GM20431 (cell line): ENCODE data around the gene KRT82.

Experiments used
- in situ Hi-C: fragments of 300-500 bp; cut with MseI, MboI; formaldehyde crosslinking; loops from one replicate; pipeline ENCODE4 v1.15.0; 2020; ENCODE audit warnings: low sequenced_read_pairs; ENCODE audit not compliant: unreplicated experiment

KRT82 gene

DNA sequence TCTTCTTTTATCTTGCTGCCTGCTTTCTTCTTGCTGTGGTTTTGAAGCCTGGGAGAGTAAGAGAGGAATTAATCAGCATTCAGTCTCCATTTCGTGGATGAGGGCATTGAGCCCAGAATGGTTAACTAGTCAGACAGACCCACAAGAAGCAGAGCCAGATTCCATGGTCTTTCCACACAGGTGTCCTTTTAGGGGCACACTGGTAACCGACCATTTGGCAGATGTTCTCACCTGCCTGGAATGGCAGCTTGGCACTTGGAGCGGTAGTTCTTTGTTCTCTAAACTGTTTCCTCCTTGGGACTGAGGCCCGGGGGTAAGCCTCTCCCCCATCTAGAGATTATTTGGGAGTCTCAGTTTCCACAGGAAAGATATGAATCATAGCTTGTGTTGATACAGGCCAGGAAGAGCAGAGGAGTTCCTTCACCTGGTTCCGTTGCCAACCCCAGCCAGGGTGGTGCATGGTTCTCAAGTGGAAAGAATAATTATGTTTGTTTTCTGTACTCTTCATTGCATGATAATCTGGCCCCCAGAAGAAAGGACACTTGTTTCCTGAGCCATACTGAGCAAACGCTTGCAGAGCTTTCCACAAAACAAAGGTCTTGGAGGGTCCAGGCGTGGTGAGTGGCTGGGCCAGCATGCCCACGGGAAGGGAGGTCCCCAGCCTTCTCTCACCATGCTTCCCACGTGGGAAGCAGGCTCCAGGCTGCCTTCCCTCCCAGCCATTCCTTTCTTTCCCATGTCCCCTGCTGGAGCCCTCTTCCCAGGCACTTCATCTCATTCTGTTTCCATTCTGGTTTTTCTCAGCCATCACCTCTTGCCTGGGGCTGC, 30.1 kb upstream of the KRT82 start:
- in situ Hi-C loops, result no loop called here

DNA sequence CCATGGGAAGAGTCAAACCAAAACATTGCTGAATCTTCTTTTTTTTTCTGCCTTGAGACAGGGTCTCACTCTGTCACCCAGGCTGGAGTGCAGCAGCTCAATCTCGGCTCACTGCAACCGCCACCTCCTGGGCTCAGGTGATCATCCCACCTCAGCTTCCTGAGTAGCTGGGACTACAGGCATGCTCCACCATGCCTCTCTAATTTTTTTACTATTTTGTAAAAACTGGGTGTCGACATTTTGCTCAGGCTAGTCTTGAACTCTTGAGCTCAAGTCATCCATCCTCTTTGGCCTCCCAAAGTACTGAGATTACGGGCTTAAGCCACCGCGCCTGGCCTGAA, 29.5 kb upstream of the KRT82 start:
- in situ Hi-C loops, result no loop called here

DNA sequence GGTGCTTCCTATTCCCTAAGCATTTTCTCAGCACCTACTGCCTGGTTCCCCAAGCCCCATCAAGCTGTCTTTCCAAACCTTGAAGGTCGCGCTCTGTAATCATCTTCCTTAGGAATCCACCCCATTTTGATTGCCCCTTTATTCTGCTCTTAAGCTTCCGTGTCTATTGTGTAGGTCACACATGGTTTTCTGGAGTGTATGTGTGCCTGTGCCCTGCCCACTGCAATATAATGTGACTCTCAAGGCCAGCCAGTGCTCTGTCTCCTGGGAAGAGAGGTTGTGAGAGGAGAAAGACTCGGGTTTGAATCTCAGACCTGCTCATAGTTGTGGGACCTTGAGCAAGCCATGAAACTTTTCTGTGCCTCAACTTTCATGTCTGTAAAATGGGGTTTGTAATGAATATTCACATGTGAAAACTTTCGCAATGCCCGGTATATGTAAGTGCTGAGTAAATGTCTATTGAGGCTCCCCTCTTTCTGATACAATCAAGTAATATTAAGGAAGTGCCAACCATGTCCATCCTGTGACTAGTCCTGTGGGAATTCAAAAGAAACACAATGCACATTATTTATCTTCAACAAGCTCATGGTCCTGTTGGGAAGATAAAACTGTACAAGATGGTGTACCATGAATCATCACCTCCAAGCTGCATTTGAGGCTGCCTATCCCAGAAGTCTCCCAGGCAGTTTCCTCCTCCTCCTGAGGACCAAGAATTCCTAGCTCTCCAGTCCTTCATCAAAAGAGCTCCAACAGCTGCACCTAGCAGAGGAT, 28.8 kb upstream of the KRT82 start:
- in situ Hi-C loops, result no loop called here

DNA sequence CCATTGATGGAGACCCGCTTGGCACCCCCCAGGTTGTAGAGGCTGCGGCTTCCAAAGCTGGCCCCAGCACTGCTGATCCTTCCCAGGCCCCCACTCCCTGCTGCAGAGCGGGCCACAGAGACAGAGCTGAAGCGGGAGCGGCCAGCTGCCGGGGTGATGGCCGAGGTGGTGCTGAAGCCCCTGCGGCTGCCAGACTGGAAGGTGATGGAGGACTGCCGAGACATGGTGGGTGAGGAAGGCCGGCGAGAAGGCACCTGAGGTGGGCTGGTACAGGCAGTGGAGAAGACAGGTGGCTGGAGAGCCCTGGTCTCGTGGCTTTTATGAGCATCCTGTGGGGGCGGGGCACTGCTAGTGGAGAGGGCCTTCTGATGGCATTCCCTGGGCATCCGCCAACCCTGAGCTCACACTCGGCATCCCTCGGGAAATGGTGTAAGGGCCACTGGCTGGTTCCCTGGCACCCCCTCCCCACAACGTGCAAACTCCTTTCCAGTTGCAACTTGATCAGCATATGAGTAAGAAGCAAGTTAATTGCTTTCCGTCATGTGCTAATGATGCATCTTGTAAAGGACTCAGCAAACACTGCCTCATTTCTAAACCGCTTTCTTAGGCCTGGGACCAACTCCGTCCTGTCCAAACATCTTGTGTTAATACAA, 28.1 kb upstream of the KRT82 start, which contains the start of gene KRT75:
Gene KRT75, minus strand, starts transcription at position 291 of the 653 bp plus-strand sequence. Its CDS starts 67 bp downstream, at position 224.
- in situ Hi-C loops, result no loop called here

DNA sequence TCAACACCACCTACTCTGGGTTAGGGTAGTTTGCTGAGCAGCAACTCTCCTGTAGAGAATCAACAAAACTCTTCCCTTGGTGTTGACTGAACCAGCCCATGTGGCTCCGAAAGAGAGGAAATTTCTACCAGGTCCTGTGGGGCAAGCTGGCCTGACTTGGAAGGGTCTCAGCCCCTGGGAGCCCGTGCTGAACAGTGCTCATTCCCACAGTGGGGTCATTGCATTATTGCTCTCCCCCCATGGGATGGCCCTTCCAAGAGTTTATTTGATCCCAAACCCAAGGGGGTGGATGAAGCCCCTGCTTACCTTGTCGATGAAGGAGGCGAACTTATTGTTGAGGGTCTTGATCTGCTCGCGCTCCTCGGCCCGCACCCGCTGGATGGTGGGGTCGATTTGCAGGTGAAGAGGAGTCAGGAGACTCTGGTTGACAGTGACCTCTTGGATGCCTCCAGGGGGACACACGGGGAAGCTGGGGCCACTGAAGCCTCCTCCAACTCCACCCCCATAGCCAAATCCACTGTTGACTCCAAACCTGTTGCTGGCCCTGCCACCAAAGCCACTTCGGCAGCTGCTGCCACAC, 27.5 kb upstream of the KRT82 start:
- in situ Hi-C loops, result no loop called here

DNA sequence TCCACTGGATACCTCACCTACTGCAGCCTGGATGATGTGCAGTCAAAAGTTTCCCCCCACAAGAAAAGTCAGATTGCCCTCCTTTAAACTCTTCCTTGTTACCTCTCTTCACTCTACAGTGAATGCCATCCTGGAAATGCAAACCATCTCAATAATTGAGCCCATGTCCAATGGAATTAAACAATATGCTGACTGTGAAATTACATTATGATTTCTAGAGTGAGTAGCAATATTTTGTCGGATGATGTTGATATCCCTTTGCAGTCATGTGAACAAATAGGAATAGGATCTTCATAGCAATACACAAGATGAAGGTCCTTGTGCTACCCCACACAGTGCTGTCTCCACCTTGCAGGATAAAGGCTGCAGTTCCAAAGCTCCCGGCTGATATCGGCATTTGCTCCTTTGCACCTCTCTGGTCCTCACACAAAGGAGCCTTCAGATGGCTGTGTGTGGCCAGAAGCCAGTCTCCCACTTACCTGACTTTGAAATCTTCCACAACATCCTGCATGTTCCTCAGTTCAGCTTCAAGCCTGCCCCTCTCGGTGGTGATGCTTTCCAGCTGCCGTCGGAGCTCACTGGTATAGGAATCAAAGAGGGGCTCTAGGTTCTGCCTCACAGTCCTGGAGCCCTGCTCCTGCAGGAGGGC, 26.5 kb upstream of the KRT82 start:
- in situ Hi-C loops, result no loop called here

DNA sequence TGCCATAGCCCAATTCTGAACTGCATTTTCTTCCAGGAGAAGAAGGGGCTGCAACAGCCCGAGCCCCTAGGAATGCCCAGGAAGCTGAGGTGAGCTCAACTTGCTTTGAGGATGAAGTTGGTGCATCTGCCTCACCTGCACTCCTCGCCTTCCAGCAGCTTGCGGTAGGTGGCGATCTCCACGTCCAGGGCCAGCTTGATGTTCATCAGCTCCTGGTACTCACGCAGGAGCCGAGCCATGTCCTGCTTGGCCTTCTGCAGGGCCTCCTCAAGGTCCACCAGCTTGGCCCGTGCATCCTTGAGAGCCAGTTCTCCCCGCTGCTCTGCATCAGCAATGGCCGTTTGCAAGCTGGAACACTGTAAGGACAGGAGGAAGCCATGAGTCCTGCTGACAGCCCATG, 22.0 kb upstream of the KRT82 start:
- in situ Hi-C loops, result no loop called here

DNA sequence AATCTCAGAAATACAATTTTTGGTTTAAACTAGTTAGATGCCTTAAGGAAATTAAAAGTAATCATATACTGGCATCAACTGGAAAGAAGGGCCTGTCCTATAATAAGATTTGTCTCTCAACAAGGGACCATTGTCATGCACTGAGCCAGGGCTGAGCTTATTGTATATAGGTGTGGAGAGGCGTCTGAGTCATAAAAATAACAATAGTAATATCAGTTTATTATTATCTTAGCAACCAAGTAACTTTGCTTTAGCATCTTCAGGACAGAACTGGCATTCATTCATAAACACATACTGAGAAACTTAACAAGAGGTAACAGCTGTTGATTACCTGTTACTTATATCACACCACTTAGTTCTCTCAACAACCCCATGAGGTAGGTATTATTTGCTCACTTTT, 20.9 kb upstream of the KRT82 start:
- in situ Hi-C loops, result no loop called here

DNA sequence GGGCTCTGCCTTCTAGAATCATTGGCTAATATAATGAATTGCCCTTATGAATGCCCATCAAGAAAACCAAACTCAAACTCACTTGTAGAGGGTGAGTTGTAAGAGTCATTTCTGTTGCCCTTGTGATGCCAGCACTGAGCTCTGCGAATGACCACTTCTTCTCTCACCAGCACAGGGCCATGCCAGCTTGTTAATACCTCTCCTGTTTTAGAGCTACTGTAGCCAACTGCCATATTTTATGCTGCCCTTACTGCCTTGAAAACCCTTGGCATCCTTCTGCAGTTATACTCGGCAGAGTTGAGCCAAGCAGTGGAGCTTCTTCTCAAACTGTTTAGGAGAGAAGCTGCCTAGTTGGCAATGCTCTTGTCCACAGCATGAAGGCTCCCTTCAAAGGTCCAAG, 19.9 kb upstream of the KRT82 start:
- in situ Hi-C loops, result no loop called here

DNA sequence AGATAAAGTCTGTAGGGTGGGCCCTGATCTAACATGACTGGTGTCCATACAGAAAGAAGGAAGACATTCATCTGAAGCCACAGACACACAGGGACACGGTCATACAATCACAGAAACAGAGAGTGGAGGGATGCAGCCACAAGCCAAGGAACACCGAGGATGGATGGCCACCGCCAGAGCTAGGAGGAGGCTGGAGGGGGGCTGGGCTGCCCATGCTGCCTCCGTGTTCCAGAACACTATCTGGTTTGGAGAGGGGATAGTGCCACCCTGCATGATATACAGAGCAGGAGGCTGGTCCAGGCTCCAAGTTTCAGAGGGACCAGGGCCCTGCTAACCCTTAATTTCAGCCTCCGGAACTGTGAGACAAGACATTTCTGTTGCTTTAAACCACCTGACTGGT, 19.3 kb upstream of the KRT82 start:
- in situ Hi-C loops, result no loop called here

DNA sequence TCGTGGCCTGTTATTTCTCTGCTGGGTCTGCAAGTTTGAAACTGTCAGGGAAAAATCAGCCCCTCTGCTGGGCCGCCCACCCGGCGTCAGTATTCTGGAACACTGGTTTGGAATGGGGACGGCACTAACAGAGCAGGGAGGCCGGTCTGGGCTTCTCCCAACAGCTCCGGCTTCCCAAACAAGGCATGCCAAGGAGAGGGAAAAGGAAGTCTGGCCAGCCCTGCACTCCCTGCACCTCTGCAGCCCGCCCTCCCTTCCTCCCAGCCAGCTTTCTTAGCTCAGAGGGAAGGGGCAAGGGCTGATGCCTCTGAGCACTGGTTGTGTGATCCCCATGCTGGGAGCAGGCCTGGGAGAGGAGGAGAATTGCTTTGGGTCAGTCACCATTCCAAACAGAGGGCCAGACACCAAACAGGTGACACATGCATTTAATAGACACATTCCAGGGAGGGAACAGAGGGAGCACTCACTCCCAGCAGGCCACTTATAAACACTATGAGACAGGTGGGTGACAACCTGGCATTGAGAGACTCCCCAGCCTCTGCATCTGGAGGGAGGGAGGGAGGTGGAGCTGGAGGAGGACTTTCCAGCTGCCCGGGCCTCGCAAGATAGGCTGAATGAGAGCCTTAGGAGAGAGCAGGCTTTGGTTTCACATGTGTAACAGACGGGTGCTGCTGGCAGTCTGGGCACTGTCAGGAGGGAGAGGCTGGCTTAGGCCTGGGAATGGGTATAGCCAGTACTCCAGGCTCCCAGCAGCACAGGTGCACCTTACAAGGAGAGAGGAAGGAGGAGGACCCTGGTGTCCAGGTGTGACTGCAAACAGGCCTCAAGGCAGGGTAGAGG, 17.7 kb upstream of the KRT82 start:
- in situ Hi-C loops, result no loop called here

DNA sequence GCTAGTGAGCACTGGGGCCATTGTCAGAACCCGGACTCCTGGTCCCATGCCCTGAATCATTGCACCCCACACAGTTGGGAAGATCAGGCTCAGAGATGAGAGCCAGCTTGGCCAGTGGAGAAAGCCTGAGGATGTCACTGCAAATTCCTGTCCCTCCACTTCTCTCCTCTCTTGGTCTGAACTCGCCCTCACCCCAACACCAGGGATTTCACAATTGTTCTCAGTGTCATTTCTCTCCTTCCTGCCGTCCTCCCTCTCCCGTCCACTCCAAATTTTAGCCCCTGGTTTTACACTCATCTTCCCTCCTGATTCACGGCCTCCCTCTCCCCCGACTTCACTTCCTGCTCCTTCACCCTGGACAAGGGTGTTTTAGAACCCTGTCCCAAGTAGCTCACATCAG, 16.9 kb upstream of the KRT82 start:
- in situ Hi-C loops, result no loop called here

DNA sequence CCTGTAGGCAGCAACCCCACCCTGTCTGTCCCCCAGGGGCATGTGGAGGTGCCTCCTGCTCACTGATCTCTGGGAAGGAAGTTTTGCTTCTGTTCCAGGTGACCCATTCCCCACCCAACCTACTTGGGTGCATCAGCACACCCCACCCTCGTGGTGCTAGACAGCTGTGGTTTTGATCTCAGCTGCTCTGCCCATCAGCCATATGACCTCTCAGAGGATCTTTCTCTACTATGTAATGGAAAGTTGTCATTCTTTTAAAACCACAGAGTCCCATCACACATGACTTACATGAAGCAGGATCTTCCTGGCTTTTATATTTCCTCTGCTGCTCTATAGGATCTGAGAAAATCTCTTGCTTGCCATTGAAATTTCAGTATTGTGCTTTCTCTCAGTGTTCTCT, 13.5 kb upstream of the KRT82 start:
- in situ Hi-C loops, result no loop called here

DNA sequence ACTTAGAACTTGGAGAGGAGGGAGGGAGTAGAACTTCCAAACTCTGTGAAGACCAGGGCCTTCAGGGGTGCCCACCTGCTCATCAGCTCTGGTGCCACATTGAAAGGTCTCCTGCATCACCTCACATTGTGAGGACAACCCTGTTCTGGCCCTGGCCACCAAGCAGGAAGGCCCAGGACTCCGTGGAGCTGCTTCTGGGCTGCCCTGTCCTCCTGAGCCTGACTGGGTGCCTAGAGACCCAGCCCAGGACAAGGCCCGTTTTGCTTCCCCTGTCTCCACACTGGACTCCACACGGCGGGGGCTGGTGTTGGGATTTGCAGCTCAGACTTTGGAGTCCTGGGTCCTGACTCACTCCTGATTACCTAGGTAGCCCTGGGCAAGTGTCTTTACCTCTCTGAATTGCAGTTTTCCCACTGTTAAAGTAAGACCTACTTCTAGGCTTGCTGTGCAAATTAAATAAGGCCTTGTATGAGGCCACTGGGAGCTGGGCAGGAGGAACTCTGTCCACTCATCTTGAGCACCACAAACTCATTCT, 12.5 kb upstream of the KRT82 start:
- in situ Hi-C loops, result no loop called here

DNA sequence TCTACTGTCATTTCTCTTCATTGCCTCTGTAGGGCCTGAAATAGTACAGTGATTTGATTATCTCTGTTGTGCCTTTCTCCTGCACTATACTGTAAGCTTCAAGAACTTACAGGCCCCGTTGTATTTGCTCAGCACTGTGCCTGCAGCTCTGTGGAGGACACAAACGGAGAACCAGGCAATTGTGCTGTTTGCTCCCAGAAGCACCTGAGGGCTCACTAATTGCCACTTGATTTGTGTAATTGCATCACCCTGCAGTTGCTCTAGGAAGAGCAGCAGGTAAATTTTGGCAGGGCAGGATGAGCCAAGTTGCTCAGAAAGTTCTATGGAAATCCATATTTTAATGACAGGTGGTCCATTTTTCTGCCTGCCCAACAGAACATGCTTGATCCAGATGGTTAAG, 11.6 kb upstream of the KRT82 start:
- in situ Hi-C loops, result no loop called here

DNA sequence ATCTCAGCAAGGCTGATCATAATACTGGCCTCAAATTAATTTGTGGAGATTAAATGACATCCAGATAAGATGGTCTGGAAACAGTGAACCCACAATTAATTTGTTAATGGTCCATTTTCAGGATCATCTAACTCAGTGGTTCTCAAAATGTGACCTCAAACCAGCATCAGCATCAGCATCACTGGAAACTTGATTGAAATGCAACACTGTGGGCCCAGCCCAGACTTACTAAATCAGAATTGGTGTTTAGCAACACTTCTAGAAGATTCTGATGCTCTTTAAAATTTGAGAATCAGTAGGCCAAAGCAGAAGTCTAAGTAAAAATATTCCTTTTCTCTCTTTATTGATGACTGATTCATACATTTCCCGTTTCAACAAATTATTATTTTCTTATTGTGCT, 10.7 kb upstream of the KRT82 start:
- in situ Hi-C loops, result no loop called here

DNA sequence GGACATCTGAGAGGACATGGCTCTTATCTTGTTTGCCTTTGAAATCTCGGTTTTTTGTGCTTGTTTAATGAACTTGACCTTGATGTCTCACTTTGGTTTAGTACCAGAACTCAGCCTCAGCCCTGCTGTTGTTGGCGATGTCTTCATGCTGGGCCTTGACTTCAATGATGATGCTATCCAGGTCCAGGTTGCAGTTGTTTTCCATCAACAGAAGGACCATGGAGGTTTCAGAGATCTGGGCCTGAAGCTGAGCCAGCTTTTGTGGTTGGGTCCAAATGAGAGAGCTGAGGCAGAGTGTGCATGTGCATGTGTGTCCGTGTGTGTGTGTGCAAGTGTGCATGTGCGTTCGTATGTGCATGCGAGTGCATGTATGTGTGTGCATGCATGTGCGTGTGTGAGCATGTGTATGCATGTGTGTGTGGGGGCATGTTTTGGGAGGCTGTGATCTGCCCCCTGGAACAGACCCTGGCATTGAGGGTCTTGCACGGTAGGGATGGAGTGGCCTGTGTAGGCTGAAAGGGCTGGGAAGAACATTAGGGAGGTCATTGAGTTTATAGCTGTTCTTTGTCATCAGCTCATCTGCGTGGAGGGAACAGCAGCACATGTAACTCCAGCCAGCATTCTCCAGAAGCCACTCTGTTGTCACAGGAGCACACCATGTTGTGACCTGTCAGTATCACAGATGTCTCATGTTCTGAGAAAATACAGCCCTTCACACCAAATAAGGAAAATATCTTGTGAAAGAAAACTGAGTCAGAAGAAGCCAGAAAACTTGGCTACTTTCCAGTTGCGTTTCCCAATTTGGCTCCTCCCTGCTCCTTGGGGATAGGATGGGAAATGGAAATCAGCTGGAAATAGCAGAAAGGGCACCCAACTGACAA, 10.0 kb upstream of the KRT82 start:
- in situ Hi-C loops, result no loop called here

DNA sequence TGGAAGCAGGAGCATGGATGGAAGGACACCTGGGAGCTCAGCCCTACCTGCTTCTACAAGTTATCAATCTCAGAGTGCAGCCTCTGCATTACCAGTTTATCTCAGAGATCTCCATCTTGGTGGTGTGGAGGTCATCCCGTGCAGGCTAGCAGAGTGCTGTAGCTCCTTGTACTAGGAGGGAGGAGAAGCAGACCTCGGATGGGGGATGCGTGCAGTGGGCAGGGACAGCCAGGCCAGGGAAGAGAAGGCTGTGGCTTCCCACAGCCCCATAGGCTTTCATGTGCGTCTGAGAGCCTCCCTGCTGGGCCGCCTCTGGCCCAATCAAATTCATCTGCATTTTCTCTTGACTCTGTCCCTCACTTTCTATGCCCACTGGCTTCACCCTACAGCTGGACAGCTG, 8.8 kb upstream of the KRT82 start:
- in situ Hi-C loops, result no loop called here
